Hematopoietic multipotent progenitor cell treated with erythropoietin and hydrocortisone succinate and interleukin-3 and kit ligand, for 17 days (in vitro differentiated cells): ENCODE measurements around the gene GPC6.

Experiments
- DNase-seq: peaks from one replicate; pipeline ENCODE4 v3.0.0-alpha.2; 2015; ENCODE audit warnings: low spot score

GPC6 gene

GRCh38 chr13:94248454-94249228, 1022.0 kb downstream of the GPC6 start:
- DNase-seq: no peak

GRCh38 chr13:94249512-94249911, 1022.9 kb downstream of the GPC6 start:
- DNase-seq: no peak

DNA sequence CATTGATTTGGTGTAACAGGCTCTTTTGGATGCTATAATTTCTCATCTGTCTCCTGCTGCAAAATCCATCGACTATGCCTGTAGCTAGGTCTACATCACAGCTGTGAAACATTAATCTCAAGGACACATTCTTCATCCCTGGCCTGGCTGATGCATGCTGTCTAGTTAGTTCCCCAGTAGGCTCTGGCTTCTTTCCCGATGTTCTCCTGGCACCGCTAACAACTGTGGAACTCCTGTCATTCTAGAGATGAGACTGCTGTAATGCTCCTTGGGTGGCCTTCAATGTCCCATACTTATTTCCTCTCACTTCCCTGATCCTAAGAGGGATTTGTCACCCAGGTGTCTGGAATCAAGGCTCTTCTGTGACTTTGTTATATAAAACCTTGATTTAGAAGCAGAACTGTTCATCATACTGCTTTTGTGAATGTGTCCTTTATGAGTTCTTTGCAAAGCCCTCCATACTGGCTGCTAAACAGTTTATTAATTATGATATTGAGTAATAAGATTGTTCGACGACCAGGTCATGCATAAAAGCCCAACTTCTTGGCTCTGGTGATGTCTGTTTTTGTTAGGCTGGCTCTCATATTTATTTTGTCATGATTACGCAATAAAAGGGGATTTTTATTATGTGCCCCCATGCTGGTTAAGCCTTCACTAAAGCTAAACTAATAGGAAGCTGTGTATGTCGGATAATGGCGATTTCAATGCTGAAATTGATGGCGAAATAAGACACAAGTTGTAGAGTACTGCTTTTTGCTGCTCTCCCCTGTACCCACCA, 1025.4 kb downstream of the GPC6 start:
- DNase-seq: no peak

DNA sequence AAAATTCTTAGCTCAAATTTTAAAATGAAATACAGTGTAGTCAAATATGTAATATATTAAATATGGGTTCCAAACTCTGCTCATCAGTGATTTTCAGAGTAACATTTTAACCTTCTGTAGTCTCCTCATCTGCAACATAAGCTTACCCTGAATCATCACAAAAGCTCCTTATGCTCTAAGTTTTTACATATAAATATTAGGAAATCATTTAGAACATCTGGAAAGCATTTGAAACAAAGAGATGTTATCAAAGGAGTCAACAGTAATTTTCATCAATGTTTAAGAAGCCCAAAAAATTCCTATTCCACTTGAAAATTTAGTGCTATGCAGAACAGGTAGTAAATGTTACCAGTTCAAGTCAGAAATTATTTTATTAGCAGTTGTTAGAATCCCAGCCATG, 1028.1 kb downstream of the GPC6 start:
- DNase-seq: no peak

DNA sequence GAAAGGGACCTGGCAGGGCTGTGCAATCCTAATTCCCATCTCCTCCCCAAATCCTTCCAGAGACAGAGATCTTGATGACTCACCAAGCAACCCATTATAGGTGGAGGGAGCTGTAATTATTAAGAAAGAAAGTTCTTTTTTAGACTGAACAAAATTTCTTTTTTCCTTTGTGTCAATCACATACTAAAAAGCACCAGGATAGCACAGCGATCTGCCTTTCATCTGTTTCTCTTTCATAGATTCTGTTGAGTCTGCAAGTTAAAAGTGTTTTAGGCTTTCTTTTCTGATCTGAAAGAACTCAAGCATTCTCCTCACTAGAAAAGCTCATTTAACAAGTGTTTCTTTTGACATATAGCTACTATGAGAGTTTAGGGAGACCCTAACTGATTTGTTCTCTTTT, 1030.1 kb downstream of the GPC6 start:
- DNase-seq: no peak

- no peak for DNase-seq
These were observed 1033.4 kb downstream of the GPC6 start for GRCh38 chr13:94259984-94260383.

DNA sequence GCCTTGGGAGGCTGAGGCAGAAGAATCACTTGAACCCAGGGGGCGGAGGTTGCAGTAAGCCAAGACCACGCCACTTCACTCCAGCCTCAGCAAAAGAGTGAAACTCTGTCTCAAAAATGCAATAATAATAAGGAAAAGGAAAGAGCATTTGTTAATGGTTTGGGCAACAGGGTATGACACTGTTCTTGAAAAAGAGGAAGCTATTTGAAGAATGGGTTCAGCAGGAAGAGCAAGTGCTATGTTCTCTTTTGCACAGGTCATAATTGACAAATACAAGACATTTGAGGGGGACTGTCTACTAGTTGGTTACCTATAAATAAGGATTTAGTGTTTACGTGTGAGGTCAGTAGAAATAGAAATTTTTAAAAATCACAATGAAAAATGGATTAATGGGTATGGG, 1034.6 kb downstream of the GPC6 start:
- DNase-seq: no peak

- DNase-seq: no peak
These were observed 1036.4 kb downstream of the GPC6 start for GRCh38 chr13:94263038-94263437.

GRCh38 chr13:94267581-94268366, 1041.2 kb downstream of the GPC6 start:
- no peak for DNase-seq

DNA sequence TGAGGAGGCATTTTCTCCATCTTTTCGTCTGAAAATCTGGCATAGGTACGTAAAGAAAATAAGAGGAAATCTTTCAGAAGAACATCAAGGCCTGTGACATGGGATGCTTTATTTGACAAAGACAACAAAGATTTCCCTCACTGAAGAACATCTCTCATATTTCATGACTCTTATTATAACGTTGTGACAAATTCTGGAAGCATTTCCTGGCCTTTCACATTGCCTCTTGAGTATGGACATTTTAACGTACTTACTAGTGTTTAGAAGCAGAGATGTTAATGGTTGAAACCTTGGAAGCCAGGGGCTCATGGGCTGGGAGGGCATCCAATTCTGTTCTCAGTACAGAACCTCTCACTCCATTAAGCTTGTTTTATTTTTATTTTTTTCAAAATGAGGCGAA, 1042.1 kb downstream of the GPC6 start:
- DNase-seq: no peak

- no peak for DNase-seq
These were observed 1043.0 kb downstream of the GPC6 start for GRCh38 chr13:94269557-94269956.

- DNase-seq: no peak
These were observed 1043.9 kb downstream of the GPC6 start for GRCh38 chr13:94270556-94270955.

GRCh38 chr13:94272038-94272437, 1045.4 kb downstream of the GPC6 start:
- no peak for DNase-seq

GRCh38 chr13:94280349-94280748, 1053.7 kb downstream of the GPC6 start:
- DNase-seq: no peak

DNA sequence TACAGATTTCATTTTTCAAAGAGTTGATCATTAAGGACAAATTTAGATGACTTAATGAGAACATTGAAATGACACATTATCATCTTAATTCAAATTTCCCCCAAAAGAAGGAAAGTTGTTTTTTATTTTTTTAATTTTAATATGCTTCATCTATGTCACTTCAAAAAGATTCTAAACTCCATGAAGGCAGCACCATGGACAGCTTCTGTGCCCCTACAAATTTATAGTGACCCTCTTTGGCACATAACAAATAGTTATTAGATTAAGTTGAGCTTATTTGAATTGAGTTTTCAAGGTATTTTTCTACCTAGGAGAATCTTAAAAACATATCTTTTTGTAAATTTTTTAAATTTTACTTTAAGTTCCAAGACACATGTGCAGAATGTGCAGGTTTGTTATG, 1054.2 kb downstream of the GPC6 start:
- no peak for DNase-seq

GRCh38 chr13:94286581-94286980, 1060.0 kb downstream of the GPC6 start:
- no peak for DNase-seq

DNA sequence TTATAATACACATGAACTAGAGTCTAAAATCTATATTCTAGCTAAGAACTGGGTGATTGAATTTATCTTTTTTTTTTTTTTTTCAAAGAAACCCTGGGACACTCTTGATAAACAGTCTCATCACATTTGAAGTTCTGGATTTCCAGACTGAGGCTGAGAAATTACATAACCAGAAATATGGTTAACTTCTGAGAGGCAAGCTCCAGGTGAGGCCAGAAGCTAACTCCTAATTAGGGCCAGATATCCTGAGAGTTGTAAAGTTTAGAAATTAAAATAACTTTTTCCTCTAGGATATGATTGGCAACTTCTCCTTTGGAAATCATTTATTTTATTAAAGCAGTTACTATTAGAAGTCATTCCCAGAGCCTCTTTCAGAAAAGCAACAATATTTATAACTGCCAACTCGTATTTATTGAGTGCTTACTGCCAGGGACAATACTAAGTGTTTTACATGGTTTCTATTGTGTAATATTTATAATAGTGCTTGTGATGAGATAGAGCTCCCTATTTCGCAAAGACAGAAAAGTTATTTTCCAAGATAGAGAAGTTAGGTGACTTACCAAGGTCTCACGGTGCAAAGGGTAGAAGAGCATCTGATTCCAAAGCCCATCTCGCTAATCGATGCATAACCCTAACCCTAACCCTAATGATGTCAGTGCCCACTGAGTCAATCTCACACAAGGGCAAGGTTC, 1065.2 kb downstream of the GPC6 start:
- no peak for DNase-seq

DNA sequence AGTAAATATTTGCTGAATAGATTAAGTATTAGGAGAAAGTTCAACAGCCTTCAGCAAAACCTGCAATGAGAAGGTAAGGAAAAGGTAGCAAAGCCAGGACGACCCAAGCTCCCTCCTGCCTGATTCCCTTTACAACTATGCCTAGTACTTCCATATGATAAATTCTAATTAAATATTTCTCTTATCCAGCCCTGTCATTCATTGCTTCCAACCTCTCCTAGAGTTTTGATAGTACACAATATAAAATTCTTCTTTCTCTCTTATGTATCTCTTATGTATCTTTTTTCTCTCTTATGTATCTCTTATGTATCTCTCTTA, 1065.7 kb downstream of the GPC6 start:
- no peak for DNase-seq

DNA sequence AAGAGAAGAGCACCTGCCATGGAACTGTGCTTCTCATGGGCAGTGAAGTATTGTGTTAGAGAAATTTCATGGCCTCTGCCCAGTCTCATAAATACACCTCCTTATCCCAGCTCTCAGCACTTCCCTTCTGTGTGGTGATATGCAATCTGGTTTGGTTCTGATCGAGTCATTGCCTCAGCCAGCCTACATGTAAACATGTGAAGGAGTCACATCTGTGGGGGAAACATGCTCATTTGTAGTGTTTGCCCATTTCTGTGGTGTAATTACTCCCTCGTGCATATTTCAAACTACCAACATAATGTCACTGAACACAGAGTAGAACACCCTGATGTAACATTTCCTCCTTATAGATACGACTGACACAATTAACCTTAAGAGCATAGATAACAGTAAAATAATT, 1069.9 kb downstream of the GPC6 start:
- DNase-seq: no peak

DNA sequence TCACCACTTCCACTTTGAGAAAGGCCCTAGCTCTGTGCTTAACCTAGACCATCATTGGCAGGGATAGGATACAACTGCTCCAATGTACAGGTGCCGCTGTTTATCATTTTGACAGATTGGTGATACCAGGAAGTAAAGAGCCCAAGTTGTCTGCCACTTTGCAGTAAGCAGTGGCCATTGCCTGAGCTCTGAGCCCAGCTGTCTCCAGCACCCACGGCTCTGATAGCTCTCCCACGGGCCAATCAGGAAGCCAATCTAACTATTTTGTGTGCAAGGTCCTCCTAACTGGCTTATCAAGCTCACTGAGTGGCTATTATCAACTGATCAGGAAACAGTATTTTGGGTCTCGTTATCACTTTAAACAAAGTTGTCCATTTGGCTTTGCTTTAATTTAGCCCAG, 1071.7 kb downstream of the GPC6 start:
- DNase-seq: no peak

- DNase-seq: no peak
These were observed 1073.8 kb downstream of the GPC6 start for GRCh38 chr13:94300401-94300800.

DNA sequence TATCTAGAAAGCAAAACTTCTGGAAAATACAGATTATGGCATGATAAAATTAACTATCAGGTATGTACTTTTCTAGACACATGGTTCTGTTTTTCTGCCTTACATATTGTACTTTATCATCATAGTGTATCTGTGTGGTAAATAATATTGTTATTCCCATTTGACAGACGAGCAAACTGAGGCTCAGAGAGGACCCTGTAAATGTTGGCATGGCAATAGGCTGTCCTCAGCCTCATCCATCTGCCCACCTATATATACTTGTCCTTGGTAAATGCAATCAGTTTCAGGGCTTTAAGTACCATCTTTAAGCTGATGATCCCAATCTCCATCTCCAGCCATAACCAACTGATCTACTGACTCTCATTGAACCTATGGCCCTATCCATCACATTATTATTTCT, 1074.9 kb downstream of the GPC6 start:
- DNase-seq: no peak
